DND-41 (cell line): ENCODE data around the gene ERGIC1.
"Not testable (repeated sequence)": the region's sequence is repeated elsewhere in the genome, so short reads cannot be mapped to it uniquely, and the experiment has no call there.

Source experiments
- ATAC-seq: fragments of 200-7000 bp; cut with Tn5 transposase; 3 replicates; pipeline ENCODE4 v1.9.1; 2021; ENCODE audit warnings: low read depth; ENCODE audit not compliant: insufficient read depth
- DNase-seq: peaks from one replicate; pipeline ENCODE4 v3.0.0-alpha.2; 2020
- H2AFZ ChIP-seq: 2 replicates; pipeline ENCODE4 v1.6.0; 2012; ENCODE audit warnings: low read depth, low read length
- H3K27ac ChIP-seq: 2 replicates; pipeline ENCODE4 v1.5.1; 2012; ENCODE audit warnings: low read length, inconsistent platforms
- H3K27me3 ChIP-seq: fragments of 200-600 bp; sonication (generic); 2 replicates; pipeline ENCODE4 v1.6.0; 2012; ENCODE audit warnings: low read length, mild to moderate bottlenecking, inconsistent platforms; ENCODE audit not compliant: insufficient read depth, poor library complexity
- H3K36me3 ChIP-seq: 2 replicates; pipeline ENCODE4 v1.5.1; 2012; ENCODE audit warnings: low read length, inconsistent platforms; ENCODE audit not compliant: insufficient read depth
- H3K4me1 ChIP-seq: 2 replicates; pipeline ENCODE4 v1.5.1; 2012; ENCODE audit warnings: mild to moderate bottlenecking, low read length; ENCODE audit not compliant: insufficient read depth
- H3K4me2 ChIP-seq: 2 replicates; pipeline ENCODE4 v1.6.0; 2012; ENCODE audit warnings: mild to moderate bottlenecking, moderate library complexity, low read length, inconsistent platforms; ENCODE audit not compliant: insufficient read depth
- H3K4me3 ChIP-seq, 2 experiments: fragments of 200-600 bp in 1 of 2; shearing (Covaris generic) in 1 of 2; 2 replicates each; pipeline ENCODE4 v1.5.1; 2012 to 2016; ENCODE audit warnings: inconsistent platforms in 2 of 2, low read length in 2 of 2, mild to moderate bottlenecking in 2 of 2, low read depth in 1 of 2, moderate library complexity in 1 of 2
- H3K79me2 ChIP-seq: 2 replicates; pipeline ENCODE4 v1.6.0; 2012; ENCODE audit warnings: low read length, inconsistent platforms; ENCODE audit not compliant: insufficient read depth
- H3K9ac ChIP-seq: 2 replicates; pipeline ENCODE4 v1.6.0; 2012; ENCODE audit warnings: low read depth, mild to moderate bottlenecking, inconsistent platforms, low read length, moderate library complexity
- H3K9me3 ChIP-seq: 2 replicates; pipeline ENCODE4 v1.5.1; 2012; ENCODE audit warnings: low read length, moderate library complexity, mild to moderate bottlenecking, inconsistent platforms; ENCODE audit not compliant: insufficient read depth, severe bottlenecking
- H4K20me1 ChIP-seq: 2 replicates; pipeline ENCODE4 v1.6.0; 2012; ENCODE audit warnings: low read length; ENCODE audit not compliant: insufficient read depth
- EZH2 ChIP-seq: IDR thresholded peaks from 3 replicates; pipeline ENCODE4 v1.6.1; 2012; ENCODE audit warnings: borderline replicate concordance, low read depth, mild to moderate bottlenecking, moderate library complexity, low read length, inconsistent platforms; ENCODE audit not compliant: severe bottlenecking
- TF ChIP-seq, protein P1 (sequence below): IDR thresholded peaks from 2 replicates; pipeline ENCODE4 v1.5.1; 2012; ENCODE audit warnings: borderline replicate concordance, low read length, moderate library complexity, mild to moderate bottlenecking; ENCODE audit not compliant: poor library complexity, severe bottlenecking; ENCODE audit errors: extremely low read depth

Gene ERGIC1

GRCh38 chr5:172894767-172895388 is 60.8 kb downstream of the ERGIC1 start:
- no peak overlapping the region for H3K27ac ChIP-seq
- no peaks in the 10 kb centered on the region for H3K4me1 ChIP-seq
- H2AFZ ChIP-seq: no peak overlapping the region
- no peaks in the 10 kb centered on the region for H3K79me2 ChIP-seq
- H3K36me3 ChIP-seq: peaks cover 45% of the 10 kb centered on the region
- H3K27me3 ChIP-seq: no peaks in the 10 kb centered on the region
- 0 out of 2 replicates have a peak, but pooled peaks cover 3% of the 10 kb centered on the region for H4K20me1 ChIP-seq
- H3K9ac ChIP-seq: no peak overlapping the region
- H3K9me3 ChIP-seq: no peaks in the 10 kb centered on the region
- H3K4me2 ChIP-seq: no peak overlapping the region
- H3K4me3 ChIP-seq: no peak overlapping the region
- TF ChIP-seq EZH2: no peak
- TF ChIP-seq, protein P1, sequence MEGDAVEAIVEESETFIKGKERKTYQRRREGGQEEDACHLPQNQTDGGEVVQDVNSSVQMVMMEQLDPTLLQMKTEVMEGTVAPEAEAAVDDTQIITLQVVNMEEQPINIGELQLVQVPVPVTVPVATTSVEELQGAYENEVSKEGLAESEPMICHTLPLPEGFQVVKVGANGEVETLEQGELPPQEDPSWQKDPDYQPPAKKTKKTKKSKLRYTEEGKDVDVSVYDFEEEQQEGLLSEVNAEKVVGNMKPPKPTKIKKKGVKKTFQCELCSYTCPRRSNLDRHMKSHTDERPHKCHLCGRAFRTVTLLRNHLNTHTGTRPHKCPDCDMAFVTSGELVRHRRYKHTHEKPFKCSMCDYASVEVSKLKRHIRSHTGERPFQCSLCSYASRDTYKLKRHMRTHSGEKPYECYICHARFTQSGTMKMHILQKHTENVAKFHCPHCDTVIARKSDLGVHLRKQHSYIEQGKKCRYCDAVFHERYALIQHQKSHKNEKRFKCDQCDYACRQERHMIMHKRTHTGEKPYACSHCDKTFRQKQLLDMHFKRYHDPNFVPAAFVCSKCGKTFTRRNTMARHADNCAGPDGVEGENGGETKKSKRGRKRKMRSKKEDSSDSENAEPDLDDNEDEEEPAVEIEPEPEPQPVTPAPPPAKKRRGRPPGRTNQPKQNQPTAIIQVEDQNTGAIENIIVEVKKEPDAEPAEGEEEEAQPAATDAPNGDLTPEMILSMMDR: no peak
- ATAC-seq (no peak), DNase-seq (no peak)

GRCh38 chr5:172895549-172895948 is 61.5 kb downstream of the ERGIC1 start:
- TF ChIP-seq, protein P1: no peak
- TF ChIP-seq EZH2: no peak
- no peak overlapping the region for H3K4me2 ChIP-seq
- H3K27me3 ChIP-seq: no peaks in the 10 kb centered on the region
- no peaks in the 10 kb centered on the region for H3K9me3 ChIP-seq
- no peak overlapping the region for H3K27ac ChIP-seq
- no peak overlapping the region for H3K4me3 ChIP-seq
- no peaks in the 10 kb centered on the region for H3K79me2 ChIP-seq
- DNase-seq (no peak), ATAC-seq (no peak)
- no peaks in the 10 kb centered on the region for H3K4me1 ChIP-seq
- H2AFZ ChIP-seq: no peak overlapping the region
- peaks cover 44% of the 10 kb centered on the region for H3K36me3 ChIP-seq
- no peak overlapping the region for H3K9ac ChIP-seq
- 0 out of 2 replicates have a peak, but pooled peaks cover 3% of the 10 kb centered on the region for H4K20me1 ChIP-seq

- TF ChIP-seq, protein P1: no peak
- no peak for TF ChIP-seq EZH2
- H3K9ac ChIP-seq: no peak overlapping the region
Observed at GRCh38 chr5:172896465-172896864, 62.4 kb downstream of the ERGIC1 start.

GRCh38 chr5:172897067-172897466 is 63.0 kb downstream of the ERGIC1 start:
- H3K9me3 ChIP-seq, H3K79me2 ChIP-seq, H3K4me3 ChIP-seq, DNase-seq, ATAC-seq, H4K20me1 ChIP-seq, H3K4me1 ChIP-seq, H3K27me3 ChIP-seq, H2AFZ ChIP-seq, H3K4me2 ChIP-seq, H3K9ac ChIP-seq, H3K27ac ChIP-seq: not testable (repeated sequence)
- H3K36me3 ChIP-seq: peaks cover 47% of the 10 kb centered on the region

More at GRCh38 chr5:172896465-172896864, 62.4 kb downstream of the ERGIC1 start:
- ATAC-seq: no peak
- H3K27me3 ChIP-seq: no peaks in the 10 kb centered on the region
- H3K36me3 ChIP-seq: peaks cover 44% of the 10 kb centered on the region
- no peak overlapping the region for H2AFZ ChIP-seq
- no peaks in the 10 kb centered on the region for H3K79me2 ChIP-seq
- DNase-seq: no peak
- H3K4me2 ChIP-seq: no peak overlapping the region
- H3K4me1 ChIP-seq: no peaks in the 10 kb centered on the region
- H3K4me3 ChIP-seq: no peak overlapping the region
- no peaks in the 10 kb centered on the region for H3K9me3 ChIP-seq
- 0 out of 2 replicates have a peak, but pooled peaks cover 3% of the 10 kb centered on the region for H4K20me1 ChIP-seq
- no peak overlapping the region for H3K27ac ChIP-seq
